Measurements from ENCODE around the gene CCDC186.

Gene CCDC186

DNA sequence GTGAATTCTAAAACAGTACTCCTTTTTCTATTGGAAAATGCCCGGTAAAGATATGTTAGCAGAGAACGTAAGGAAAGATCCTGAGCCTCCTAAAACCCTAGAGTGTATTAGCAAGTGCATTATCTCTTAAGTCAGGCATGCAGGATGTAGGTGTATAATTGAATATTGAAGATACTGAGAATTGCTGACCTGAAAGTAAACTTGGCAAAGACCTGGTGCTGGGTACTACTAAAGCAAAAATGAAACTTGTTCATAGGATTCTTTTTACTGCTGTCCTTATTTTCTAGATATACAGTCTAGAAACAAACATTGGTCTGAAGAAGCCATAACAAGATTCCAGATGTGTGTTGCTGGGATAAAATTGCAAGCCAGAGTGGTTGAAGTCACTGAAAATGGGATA, 46.3 kb upstream of the CCDC186 start:
- TF ChIP-seq, protein P1, sequence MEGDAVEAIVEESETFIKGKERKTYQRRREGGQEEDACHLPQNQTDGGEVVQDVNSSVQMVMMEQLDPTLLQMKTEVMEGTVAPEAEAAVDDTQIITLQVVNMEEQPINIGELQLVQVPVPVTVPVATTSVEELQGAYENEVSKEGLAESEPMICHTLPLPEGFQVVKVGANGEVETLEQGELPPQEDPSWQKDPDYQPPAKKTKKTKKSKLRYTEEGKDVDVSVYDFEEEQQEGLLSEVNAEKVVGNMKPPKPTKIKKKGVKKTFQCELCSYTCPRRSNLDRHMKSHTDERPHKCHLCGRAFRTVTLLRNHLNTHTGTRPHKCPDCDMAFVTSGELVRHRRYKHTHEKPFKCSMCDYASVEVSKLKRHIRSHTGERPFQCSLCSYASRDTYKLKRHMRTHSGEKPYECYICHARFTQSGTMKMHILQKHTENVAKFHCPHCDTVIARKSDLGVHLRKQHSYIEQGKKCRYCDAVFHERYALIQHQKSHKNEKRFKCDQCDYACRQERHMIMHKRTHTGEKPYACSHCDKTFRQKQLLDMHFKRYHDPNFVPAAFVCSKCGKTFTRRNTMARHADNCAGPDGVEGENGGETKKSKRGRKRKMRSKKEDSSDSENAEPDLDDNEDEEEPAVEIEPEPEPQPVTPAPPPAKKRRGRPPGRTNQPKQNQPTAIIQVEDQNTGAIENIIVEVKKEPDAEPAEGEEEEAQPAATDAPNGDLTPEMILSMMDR (IDR thresholded peaks at IDR 0.05; ENCODE audit: low read depth, low read length, poor library complexity, severe bottlenecking): no peak
- no peak for TF ChIP-seq EZH2phosphoT487 (IDR thresholded peaks at IDR 0.05; ENCODE audit: borderline replicate concordance, low read length)
- Histone ChIP-seq H3F3A (ENCODE audit: control insufficient read depth, insufficient read depth) (no peaks in the 10 kb centered on the region), H3K9me3 (ENCODE audit: control insufficient read depth, insufficient read depth, low read length) (no peaks in the 10 kb centered on the region), H3K4me3 (ENCODE audit: low read length) (no peak overlapping the region), H3K79me2 (ENCODE audit: control insufficient read depth, low read length) (no peaks in the 10 kb centered on the region), H3K9me2 (replicated peaks; ENCODE audit: control insufficient read depth, low read length) (no peaks in the 10 kb centered on the region), H4K20me1 (ENCODE audit: control insufficient read depth, insufficient read depth, low read depth, low read length) (no peaks in the 10 kb centered on the region), H3K36me3 (ENCODE audit: control insufficient read depth, low read length) (no peaks in the 10 kb centered on the region), H3K27ac (ENCODE audit: low read depth, low read length) (no peak overlapping the region), H3K4me2 (ENCODE audit: low read length) (no peak overlapping the region), H3K27me3 (ENCODE audit: control insufficient read depth, low read length) (peaks cover 7% of the 10 kb centered on the region; the same call in 1 of the 2 replicates), H3K4me1 (ENCODE audit: control insufficient read depth, low read length) (0 out of 2 replicates have a peak, but pooled peaks cover 3% of the 10 kb centered on the region)

DNA sequence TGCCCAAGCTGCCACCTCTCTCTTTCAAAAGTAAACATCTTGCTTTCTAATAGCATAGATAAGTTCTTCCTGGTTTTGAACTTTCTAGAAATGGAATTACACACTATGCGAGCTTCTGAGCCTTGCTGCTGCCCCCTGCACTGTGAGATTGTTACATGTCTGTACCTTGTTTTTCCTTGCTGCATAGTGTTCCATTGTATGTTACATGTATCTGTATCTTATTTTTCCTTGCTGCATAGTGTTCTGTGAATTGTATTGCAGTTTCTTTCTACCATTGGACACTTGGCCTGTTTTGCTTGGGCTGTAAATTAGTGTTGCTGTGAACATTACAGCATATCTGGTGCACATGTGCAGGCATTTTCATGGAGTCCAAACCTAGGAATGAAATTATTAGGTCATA, 41.0 kb upstream of the CCDC186 start:
- H3K9me2 ChIP-seq (replicated peaks; ENCODE audit: control insufficient read depth, low read length): no peaks in the 10 kb centered on the region
- no peaks in the 10 kb centered on the region for H3K9me3 ChIP-seq (ENCODE audit: control insufficient read depth, insufficient read depth, low read length)
- no peaks in the 10 kb centered on the region for H4K20me1 ChIP-seq (ENCODE audit: control insufficient read depth, insufficient read depth, low read depth, low read length)
- no peaks in the 10 kb centered on the region for H3K4me1 ChIP-seq (ENCODE audit: control insufficient read depth, low read length)
- H3K79me2 ChIP-seq (ENCODE audit: control insufficient read depth, low read length): no peaks in the 10 kb centered on the region
- TF ChIP-seq, protein P1 (IDR thresholded peaks at IDR 0.05; ENCODE audit: low read depth, low read length, poor library complexity, severe bottlenecking): no peak
- TF ChIP-seq EZH2phosphoT487 (IDR thresholded peaks at IDR 0.05; ENCODE audit: borderline replicate concordance, low read length): no peak
- H3K27ac ChIP-seq (ENCODE audit: low read depth, low read length): no peak overlapping the region
- peaks cover 8% of the 10 kb centered on the region for H3K27me3 ChIP-seq (ENCODE audit: control insufficient read depth, low read length)
- H3K36me3 ChIP-seq (ENCODE audit: control insufficient read depth, low read length): no peaks in the 10 kb centered on the region
- no peaks in the 10 kb centered on the region for H3F3A ChIP-seq (ENCODE audit: control insufficient read depth, insufficient read depth)
- H3K4me2 ChIP-seq (ENCODE audit: low read length): no peak overlapping the region
- H3K4me3 ChIP-seq (ENCODE audit: low read length): no peak overlapping the region

DNA sequence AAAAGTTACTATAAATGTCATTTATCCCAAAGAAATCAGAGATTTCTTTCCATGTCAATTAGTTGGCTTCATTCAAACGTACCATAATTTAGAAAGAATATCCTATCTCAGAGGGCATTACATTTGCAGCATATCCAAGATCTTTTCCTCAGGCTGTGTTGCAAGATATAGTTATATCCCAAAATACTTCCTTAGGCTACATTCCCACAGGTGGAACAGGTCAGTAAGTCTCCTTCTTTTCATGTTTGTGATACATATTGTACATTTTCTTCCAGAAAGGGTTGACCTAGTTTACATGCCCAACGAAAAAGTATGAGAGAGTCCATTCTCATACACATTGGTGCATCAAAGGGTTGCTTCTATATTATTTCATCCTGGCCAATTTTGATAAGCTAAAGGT, 38.1 kb upstream of the CCDC186 start:
- Histone ChIP-seq H4K20me1 (ENCODE audit: control insufficient read depth, insufficient read depth, low read depth, low read length) (no peaks in the 10 kb centered on the region), H3K4me2 (ENCODE audit: low read length) (no peak overlapping the region), H3K4me1 (ENCODE audit: control insufficient read depth, low read length) (no peaks in the 10 kb centered on the region), H3K79me2 (ENCODE audit: control insufficient read depth, low read length) (no peaks in the 10 kb centered on the region), H3K27ac (ENCODE audit: low read depth, low read length) (no peak overlapping the region), H3K27me3 (ENCODE audit: control insufficient read depth, low read length) (peaks cover 7% of the 10 kb centered on the region), H3K36me3 (ENCODE audit: control insufficient read depth, low read length) (no peaks in the 10 kb centered on the region), H3K9me3 (ENCODE audit: control insufficient read depth, insufficient read depth, low read length) (no peaks in the 10 kb centered on the region), H3K9me2 (replicated peaks; ENCODE audit: control insufficient read depth, low read length) (no peaks in the 10 kb centered on the region), H3K4me3 (ENCODE audit: low read length) (no peak overlapping the region), H3F3A (ENCODE audit: control insufficient read depth, insufficient read depth) (no peaks in the 10 kb centered on the region)
- no peak for TF ChIP-seq EZH2phosphoT487 (IDR thresholded peaks at IDR 0.05; ENCODE audit: borderline replicate concordance, low read length)
- TF ChIP-seq, protein P1 (IDR thresholded peaks at IDR 0.05; ENCODE audit: low read depth, low read length, poor library complexity, severe bottlenecking): no peak
